Activated CD4-positive, alpha-beta T cell treated with anti-CD3 and anti-CD28 coated beads, Interleukin-2, amount 10 ng/mL, durations not matched to agents 24 days and 14 days (primary cell): ENCODE measurements around the gene KIAA0319L. TPM values are rescaled to one million over a fixed set of nuclear protein-coding genes. Genes with fewer than 3 reads are reported as not detected.

Experiments
- DNase-seq: peaks from one replicate; pipeline ENCODE4 v3.0.0; 2022
- H3K27ac Mint-ChIP-seq: one replicate; pipeline ENCODE4 v1.8.0; 2022; ENCODE audit warnings: mild to moderate bottlenecking, mixed read lengths
- H3K27me3 Mint-ChIP-seq: one replicate; pipeline ENCODE4 v1.8.0; 2022; ENCODE audit warnings: mixed read lengths
- H3K36me3 Mint-ChIP-seq: one replicate; pipeline ENCODE4 v1.8.0; 2022; ENCODE audit warnings: low read depth, mild to moderate bottlenecking, mixed read lengths
- H3K4me1 Mint-ChIP-seq: one replicate; pipeline ENCODE4 v1.8.0; 2021; ENCODE audit warnings: mixed read lengths
- H3K4me3 Mint-ChIP-seq: one replicate; pipeline ENCODE4 v1.8.0; 2022; ENCODE audit warnings: mild to moderate bottlenecking, moderate library complexity, mixed read lengths
- H3K9me3 Mint-ChIP-seq: one replicate; pipeline ENCODE4 v1.8.0; 2021; ENCODE audit warnings: mixed read lengths
- intact Hi-C: fragments of 100-400 bp; cut with micrococcal nuclease; formaldehyde crosslinking; loops from one replicate; pipeline ENCODE4 v1.15.1; 2023
- total RNA-seq: library from RNA; stranded (reverse); gene quantifications from 2 replicates; pipeline ENCODE4 v1.2.3, GENCODE V29; 2022

KIAA0319L gene
- total RNA-seq, 1 donor from 2014 or later, result 35.2 TPM

DNA sequence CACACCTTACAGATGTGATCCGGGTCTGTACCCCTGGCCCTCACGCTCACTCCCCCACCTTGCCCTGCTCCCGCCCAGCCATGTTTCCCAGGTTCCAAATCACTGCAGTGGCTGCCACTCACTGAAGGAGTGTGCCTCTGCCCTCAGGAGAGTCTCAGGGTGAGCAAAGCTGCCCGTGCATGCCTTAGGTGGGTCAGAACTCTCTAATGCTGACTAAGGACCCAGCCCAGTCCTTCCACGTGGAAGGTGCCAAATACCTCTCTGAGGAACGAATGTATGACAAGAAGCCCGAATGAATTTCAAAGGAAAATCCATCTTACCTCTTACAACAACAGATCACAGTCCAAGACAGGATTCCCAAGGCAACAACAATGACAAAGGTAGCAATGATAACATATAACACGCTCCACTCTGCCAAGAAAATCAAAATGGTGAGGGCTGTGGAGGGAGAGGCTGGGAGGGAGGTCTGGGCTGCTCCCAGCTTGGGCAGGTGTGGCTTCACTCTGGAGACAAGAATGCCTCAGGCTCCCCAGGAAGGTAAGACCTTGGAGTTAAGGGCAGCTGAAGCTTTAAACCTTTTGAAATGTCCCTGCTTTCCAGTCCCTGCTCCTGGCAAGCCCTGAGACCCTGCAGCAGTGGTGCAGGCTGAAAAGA is 115.2 kb downstream of the KIAA0319L start:
- Mint-ChIP-seq H3K9me3 (no peaks in the 10 kb centered on the region), H3K4me1 (peaks cover 3% of the 10 kb centered on the region), H3K36me3 (peaks cover 28% of the 10 kb centered on the region), H3K27ac (no peak overlapping the region), H3K27me3 (no peaks in the 10 kb centered on the region), H3K4me3 (no peak overlapping the region)
- DNase-seq, result no peak
- intact Hi-C loops, result loop anchor here (10.0 kb wide), 1 partner anchor 237 kb away; no protein-coding TSS in a partner anchor

GRCh38 chr1:35439626-35440025 is 117.6 kb downstream of the KIAA0319L start:
- H3K9me3 Mint-ChIP-seq, result no peaks in the 10 kb centered on the region
- H3K4me1 Mint-ChIP-seq, result peaks cover 3% of the 10 kb centered on the region
- no peaks in the 10 kb centered on the region for H3K27me3 Mint-ChIP-seq
- DNase-seq, result no peak
- H3K36me3 Mint-ChIP-seq, result peaks cover 34% of the 10 kb centered on the region
- intact Hi-C loops, result loop anchor here (10.0 kb wide), 1 partner anchor 235 kb away; no protein-coding TSS in a partner anchor
- no peak overlapping the region for H3K27ac Mint-ChIP-seq
- no peak overlapping the region for H3K4me3 Mint-ChIP-seq

DNA sequence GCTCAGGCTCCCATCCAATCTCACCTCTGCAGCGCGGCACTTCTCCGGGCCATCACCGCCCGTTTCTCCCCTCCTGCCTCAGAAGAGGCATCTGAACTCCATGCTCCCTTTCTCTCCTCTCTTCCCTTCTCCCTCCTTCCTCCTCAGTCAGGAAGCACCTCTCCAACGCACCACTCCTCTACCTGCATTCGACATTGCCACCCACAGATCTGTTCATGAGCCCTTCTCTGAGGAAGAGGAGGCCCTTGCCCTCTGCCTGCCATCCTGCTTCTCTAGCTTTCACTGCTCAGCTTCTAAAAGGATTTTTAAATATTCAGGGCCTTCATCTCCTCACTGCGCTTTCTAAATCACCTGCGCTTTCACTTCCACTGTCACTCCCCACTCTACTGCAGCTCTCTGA is 120.0 kb downstream of the KIAA0319L start:
- Mint-ChIP-seq H3K4me3 (no peak overlapping the region), H3K4me1 (peaks cover 4% of the 10 kb centered on the region), H3K9me3 (no peaks in the 10 kb centered on the region), H3K27me3 (no peaks in the 10 kb centered on the region), H3K36me3 (peaks cover 42% of the 10 kb centered on the region), H3K27ac (no peak overlapping the region)
- intact Hi-C loops, result no loop called here
- DNase-seq, result no peak

DNA sequence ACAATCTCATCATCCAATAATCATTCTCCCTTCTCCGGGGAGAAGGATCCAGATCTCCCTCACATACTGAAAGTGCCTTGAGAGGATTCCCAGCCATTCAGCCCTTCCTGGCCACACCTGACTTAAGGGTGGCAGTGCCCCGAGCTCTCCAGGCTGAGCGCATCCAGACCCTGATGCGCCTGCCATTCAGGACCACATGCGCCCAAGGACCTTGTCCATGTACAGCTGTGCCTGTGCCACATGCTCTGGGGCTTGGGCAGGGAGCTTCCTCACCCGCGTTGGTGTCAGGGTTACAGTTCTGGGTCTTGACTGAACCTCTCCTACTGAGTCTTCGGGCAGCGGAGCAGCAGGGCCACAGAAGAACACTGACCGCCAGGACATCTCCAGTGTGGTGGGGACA is 121.1 kb downstream of the KIAA0319L start:
- Mint-ChIP-seq H3K4me1 (peaks cover 8% of the 10 kb centered on the region), H3K27ac (no peak overlapping the region), H3K9me3 (no peaks in the 10 kb centered on the region), H3K36me3 (peaks cover 44% of the 10 kb centered on the region), H3K27me3 (no peaks in the 10 kb centered on the region), H3K4me3 (no peak overlapping the region)
- intact Hi-C loops, result no loop called here
- no peak for DNase-seq

DNA sequence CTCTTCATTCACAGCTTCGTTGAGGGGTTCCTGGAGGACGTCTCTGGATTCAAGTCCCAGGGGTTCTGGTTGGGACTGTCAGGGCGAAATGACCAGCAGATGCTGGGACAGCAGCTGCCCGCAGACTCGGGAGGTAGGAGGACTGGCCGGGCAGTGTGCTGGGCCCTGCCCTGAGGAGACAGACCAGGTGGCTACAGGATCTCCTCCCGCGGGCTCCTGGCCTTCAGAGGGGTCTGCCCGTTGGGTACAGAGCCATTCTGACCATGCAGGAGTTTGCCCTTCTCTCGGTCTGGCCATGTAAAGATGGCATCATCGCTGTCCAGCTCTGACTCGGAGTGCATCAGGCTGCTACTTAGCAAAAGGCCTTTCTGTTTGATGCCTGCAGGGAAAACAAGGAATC is 122.5 kb downstream of the KIAA0319L start:
- H3K9me3 Mint-ChIP-seq, result no peaks in the 10 kb centered on the region
- peaks cover 47% of the 10 kb centered on the region for H3K36me3 Mint-ChIP-seq
- no peaks in the 10 kb centered on the region for H3K27me3 Mint-ChIP-seq
- DNase-seq, result no peak
- H3K4me3 Mint-ChIP-seq, result no peak overlapping the region
- peaks cover 10% of the 10 kb centered on the region for H3K4me1 Mint-ChIP-seq
- H3K27ac Mint-ChIP-seq, result no peak overlapping the region
- intact Hi-C loops, result no loop called here

GRCh38 chr1:35433714-35434113 is 123.5 kb downstream of the KIAA0319L start:
- H3K4me3 Mint-ChIP-seq, result no peak overlapping the region
- H3K36me3 Mint-ChIP-seq, result peaks cover 42% of the 10 kb centered on the region
- DNase-seq, result no peak
- H3K27me3 Mint-ChIP-seq, result no peaks in the 10 kb centered on the region
- intact Hi-C loops, result no loop called here
- H3K27ac Mint-ChIP-seq, result no peak overlapping the region
- H3K4me1 Mint-ChIP-seq, result peaks cover 10% of the 10 kb centered on the region
- H3K9me3 Mint-ChIP-seq, result no peaks in the 10 kb centered on the region

- DNase-seq, result no peak
- H3K27ac Mint-ChIP-seq, result no peak overlapping the region
- intact Hi-C loops, result no loop called here
- no peak overlapping the region for H3K4me3 Mint-ChIP-seq
- H3K9me3 Mint-ChIP-seq, result no peaks in the 10 kb centered on the region
- H3K4me1 Mint-ChIP-seq, result peaks cover 10% of the 10 kb centered on the region
- peaks cover 38% of the 10 kb centered on the region for H3K36me3 Mint-ChIP-seq
- no peaks in the 10 kb centered on the region for H3K27me3 Mint-ChIP-seq
Observed at GRCh38 chr1:35432231-35432630, 125.0 kb downstream of the KIAA0319L start.

GRCh38 chr1:35431173-35431599 is 126.0 kb downstream of the KIAA0319L start:
- H3K27ac Mint-ChIP-seq, result peak overlapping the region; percentile 70
- peaks cover 34% of the 10 kb centered on the region for H3K36me3 Mint-ChIP-seq
- H3K4me3 Mint-ChIP-seq, result no peak overlapping the region
- intact Hi-C loops, result no loop called here
- H3K4me1 Mint-ChIP-seq, result peaks cover 10% of the 10 kb centered on the region
- no peaks in the 10 kb centered on the region for H3K27me3 Mint-ChIP-seq
- no peak for DNase-seq
- H3K9me3 Mint-ChIP-seq, result no peaks in the 10 kb centered on the region

DNA sequence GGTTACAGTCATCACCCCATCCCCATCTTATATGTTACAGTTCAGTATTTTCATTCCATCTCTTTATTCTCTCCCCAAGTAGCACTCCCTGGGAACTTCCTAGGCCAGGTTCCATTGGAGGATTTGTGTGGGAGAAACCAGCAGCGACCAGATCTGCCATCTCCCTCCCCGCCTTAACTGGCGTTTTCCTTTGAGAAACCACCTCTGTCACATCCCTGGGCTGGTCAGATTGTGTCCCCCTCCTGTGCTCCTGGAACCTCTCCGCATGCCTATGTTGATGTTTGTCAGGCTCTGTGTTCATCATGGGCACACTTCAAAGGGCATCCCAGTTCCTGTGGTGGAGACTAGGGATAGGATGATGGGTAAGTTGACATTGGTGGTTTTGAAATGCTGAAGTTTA is 126.4 kb downstream of the KIAA0319L start:
- peak overlapping the region; percentile 70 for H3K27ac Mint-ChIP-seq
- H3K36me3 Mint-ChIP-seq, result peaks cover 31% of the 10 kb centered on the region
- H3K9me3 Mint-ChIP-seq, result no peaks in the 10 kb centered on the region
- intact Hi-C loops, result no loop called here
- DNase-seq, result no peak
- H3K27me3 Mint-ChIP-seq, result no peaks in the 10 kb centered on the region
- H3K4me1 Mint-ChIP-seq, result peaks cover 10% of the 10 kb centered on the region
- H3K4me3 Mint-ChIP-seq, result no peak overlapping the region

- H3K27ac Mint-ChIP-seq, result no peak overlapping the region
- no peak for DNase-seq
- peaks cover 10% of the 10 kb centered on the region for H3K4me1 Mint-ChIP-seq
- peaks cover 26% of the 10 kb centered on the region for H3K36me3 Mint-ChIP-seq
- H3K4me3 Mint-ChIP-seq, result no peak overlapping the region
- H3K9me3 Mint-ChIP-seq, result no peaks in the 10 kb centered on the region
- no peaks in the 10 kb centered on the region for H3K27me3 Mint-ChIP-seq
- intact Hi-C loops, result no loop called here
Observed at GRCh38 chr1:35428360-35428759, 128.8 kb downstream of the KIAA0319L start.

DNA sequence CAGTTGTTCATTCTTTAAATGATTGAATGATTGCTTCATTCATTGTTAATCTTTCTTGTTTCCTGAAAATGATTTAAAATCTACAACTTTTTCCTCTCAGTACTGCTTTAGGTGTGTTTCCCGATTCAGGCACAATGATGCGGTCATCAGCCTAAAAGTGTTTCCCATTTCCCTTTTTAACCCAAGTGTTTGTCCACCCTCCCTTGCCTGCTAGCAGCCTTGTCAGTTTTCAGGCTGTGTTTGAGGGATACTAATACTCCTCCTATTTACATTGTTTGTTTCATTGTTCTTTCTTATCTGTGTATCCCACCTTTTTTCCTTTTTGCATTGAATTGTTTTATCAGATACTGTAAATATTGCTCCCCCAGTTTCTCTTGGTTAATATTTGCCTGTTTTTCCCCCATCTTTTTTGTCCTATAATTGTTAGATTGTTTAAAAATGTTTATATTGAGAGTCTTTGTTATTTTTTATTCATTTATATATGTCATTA is 131.1 kb downstream of the KIAA0319L start:
- DNase-seq, result no peak
- no peaks in the 10 kb centered on the region for H3K27me3 Mint-ChIP-seq
- H3K36me3 Mint-ChIP-seq, result peaks cover 12% of the 10 kb centered on the region
- intact Hi-C loops, result no loop called here
- no peak overlapping the region for H3K4me3 Mint-ChIP-seq
- peaks cover 3% of the 10 kb centered on the region for H3K4me1 Mint-ChIP-seq
- no peak overlapping the region for H3K27ac Mint-ChIP-seq
- H3K9me3 Mint-ChIP-seq, result no peaks in the 10 kb centered on the region

DNA sequence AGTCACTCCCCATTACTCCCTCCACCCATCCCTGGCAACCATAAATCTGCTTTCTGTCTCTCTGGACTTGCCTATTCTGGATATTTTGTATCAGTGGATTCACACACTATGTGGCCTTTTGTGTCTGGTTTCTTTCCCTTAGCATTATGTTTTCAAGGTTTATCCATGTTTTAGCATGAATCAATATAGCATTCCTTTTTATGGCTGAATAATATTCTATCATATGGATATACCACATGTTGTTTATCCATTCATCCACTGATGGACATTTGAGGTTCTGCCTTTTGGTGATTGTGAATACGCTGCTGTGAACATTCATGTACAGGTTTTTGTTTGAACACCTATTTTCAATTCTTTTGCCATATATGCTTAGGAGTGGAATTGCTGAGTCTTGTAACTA is 148.3 kb downstream of the KIAA0319L start:
- Mint-ChIP-seq H3K27ac (no peak overlapping the region), H3K4me1 (no peaks in the 10 kb centered on the region), H3K4me3 (no peak overlapping the region), H3K27me3 (no peaks in the 10 kb centered on the region), H3K36me3 (peaks cover 25% of the 10 kb centered on the region), H3K9me3 (no peaks in the 10 kb centered on the region)
- DNase-seq, result no peak
- intact Hi-C loops, result no loop called here

GRCh38 chr1:35407743-35408142 is 149.5 kb downstream of the KIAA0319L start:
- Mint-ChIP-seq H3K27ac (no peak overlapping the region), H3K4me1 (no peaks in the 10 kb centered on the region), H3K36me3 (peaks cover 25% of the 10 kb centered on the region), H3K27me3 (no peaks in the 10 kb centered on the region), H3K4me3 (no peak overlapping the region), H3K9me3 (no peaks in the 10 kb centered on the region)
- intact Hi-C loops, result no loop called here
- no peak for DNase-seq

DNA sequence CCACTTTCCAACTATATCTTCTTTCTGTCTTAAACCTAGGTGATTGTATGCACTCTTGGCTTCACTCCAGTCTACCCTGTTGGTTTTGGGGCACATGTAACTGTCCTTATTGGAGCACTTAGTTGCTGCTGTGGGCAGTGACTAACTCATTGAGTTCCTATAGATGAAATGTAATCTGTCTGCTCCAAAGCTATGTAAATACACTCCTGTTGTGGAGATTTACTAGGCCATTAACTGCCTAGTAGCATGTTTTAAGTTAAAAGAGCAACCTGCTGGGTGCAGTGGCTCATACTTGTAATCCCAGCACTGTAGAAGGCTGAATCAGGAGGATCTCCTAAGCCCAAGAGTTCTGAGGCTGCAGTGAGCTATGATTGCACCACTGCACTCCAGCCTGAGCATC is 151.1 kb downstream of the KIAA0319L start:
- no peak overlapping the region for H3K27ac Mint-ChIP-seq
- no peak for DNase-seq
- H3K9me3 Mint-ChIP-seq, result no peaks in the 10 kb centered on the region
- H3K4me3 Mint-ChIP-seq, result no peak overlapping the region
- H3K27me3 Mint-ChIP-seq, result no peaks in the 10 kb centered on the region
- intact Hi-C loops, result no loop called here
- H3K36me3 Mint-ChIP-seq, result peaks cover 35% of the 10 kb centered on the region
- no peaks in the 10 kb centered on the region for H3K4me1 Mint-ChIP-seq

DNA sequence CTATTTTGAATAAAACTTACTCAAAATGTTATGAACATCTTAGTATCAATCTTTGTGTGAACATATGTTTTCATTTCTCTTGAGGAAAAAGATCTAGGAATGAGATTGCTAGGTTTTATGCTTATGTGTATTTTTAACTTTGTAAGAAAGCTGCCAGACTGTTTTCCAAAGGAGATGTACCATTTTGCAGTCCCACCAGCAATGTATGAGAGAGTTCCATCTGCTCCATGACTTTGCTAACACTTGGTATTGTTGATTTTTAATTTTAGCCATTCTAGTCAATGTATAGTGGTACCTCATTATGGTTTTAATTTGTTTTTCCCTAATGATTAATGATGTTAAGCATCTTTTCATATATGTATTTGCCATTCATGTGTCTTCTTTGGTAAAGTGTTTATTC is 156.2 kb downstream of the KIAA0319L start:
- Mint-ChIP-seq H3K27me3 (no peaks in the 10 kb centered on the region), H3K4me3 (no peak overlapping the region)
- intact Hi-C loops, result no loop called here

More for the DNA sequence above, 156.2 kb downstream of the KIAA0319L start:
- Mint-ChIP-seq H3K9me3 (no peaks in the 10 kb centered on the region), H3K36me3 (peaks cover 44% of the 10 kb centered on the region), H3K27ac (no peak overlapping the region), H3K4me1 (peaks cover 7% of the 10 kb centered on the region)
- DNase-seq, result no peak
